HEK293T (cell line): ENCODE measurements around the gene CHCT1.

ENCODE experiments used
- CTCF ChIA-PET: fragments of 350-600 bp; formaldehyde crosslinking; extraction: SDS; loops from one replicate; lab custom pipeline; 2021; ENCODE audit warnings: antibody characterized with exemption, inconsistent platforms; lab: Yijun Ruan, JAX
- POLR2A ChIA-PET: fragments of 350-600 bp; formaldehyde crosslinking; extraction: SDS; loops from one replicate; lab custom pipeline; 2020; ENCODE audit warnings: antibody characterized with exemption, inconsistent platforms; lab: Yijun Ruan, JAX
- DNase-seq: peaks from one replicate; pipeline ENCODE4 v3.0.0; 2012; ENCODE audit warnings: mixed read lengths; ENCODE audit errors: extremely low spot score
- ARNT ChIP-seq: fragments of 450-650 bp; IDR thresholded peaks from 2 replicates; pipeline ENCODE4 v1.6.1; 2017; ENCODE audit warnings: mild to moderate bottlenecking
- BHLHE40 ChIP-seq: fragments of 450-650 bp; IDR thresholded peaks from 2 replicates; pipeline ENCODE4 v1.6.1; 2016; ENCODE audit warnings: mild to moderate bottlenecking, moderate library complexity, borderline replicate concordance
- CTBP1 ChIP-seq: fragments of 450-650 bp; IDR thresholded peaks from 2 replicates; pipeline ENCODE4 v1.6.1; 2016; ENCODE audit warnings: borderline replicate concordance
- ELF4 ChIP-seq: fragments of 450-650 bp; IDR thresholded peaks from 2 replicates; pipeline ENCODE4 v1.6.1; 2017; ENCODE audit warnings: antibody characterized with exemption
- FOXA1 ChIP-seq: fragments of 450-650 bp; IDR thresholded peaks from 2 replicates; pipeline ENCODE4 v1.6.1; 2016; ENCODE audit warnings: mild to moderate bottlenecking
- FOXK2 ChIP-seq: fragments of 450-650 bp; IDR thresholded peaks from 2 replicates; pipeline ENCODE4 v1.6.1; 2016; ENCODE audit warnings: mild to moderate bottlenecking
- FOXM1 ChIP-seq: fragments of 450-650 bp; IDR thresholded peaks from 2 replicates; pipeline ENCODE4 v1.6.1; 2017; ENCODE audit warnings: mild to moderate bottlenecking, borderline replicate concordance
- HDGF ChIP-seq: fragments of 450-650 bp; IDR thresholded peaks from 2 replicates; pipeline ENCODE4 v1.6.1; 2017; ENCODE audit warnings: antibody characterized with exemption, borderline replicate concordance
- L3MBTL2 ChIP-seq: fragments of 450-650 bp; conservative IDR thresholded peaks from 2 replicates; pipeline ENCODE4 v1.6.1; 2016; ENCODE audit warnings: mild to moderate bottlenecking
- LEF1 ChIP-seq: fragments of 450-650 bp; IDR thresholded peaks from 2 replicates; pipeline ENCODE4 v1.6.1; 2017; ENCODE audit warnings: mild to moderate bottlenecking, borderline replicate concordance
- NFRKB ChIP-seq: fragments of 450-650 bp; IDR thresholded peaks from 2 replicates; pipeline ENCODE4 v1.6.1; 2016; ENCODE audit warnings: mild to moderate bottlenecking, moderate library complexity
- SP1 ChIP-seq: fragments of 450-650 bp; IDR thresholded peaks from 2 replicates; pipeline ENCODE4 v1.6.1; 2017
- SUZ12 ChIP-seq: fragments of 450-650 bp; IDR thresholded peaks from 2 replicates; pipeline ENCODE4 v1.6.1; 2016; ENCODE audit warnings: mild to moderate bottlenecking
- TARDBP ChIP-seq: fragments of 450-650 bp; IDR thresholded peaks from 2 replicates; pipeline ENCODE4 v1.6.1; 2016
- ZNF384 ChIP-seq: fragments of 450-650 bp; IDR thresholded peaks from 2 replicates; pipeline ENCODE4 v1.6.1; 2016
- TF ChIP-seq, protein P1 (sequence below): fragments of 450-650 bp; IDR thresholded peaks from 2 replicates; pipeline ENCODE4 v1.6.1; 2016

Gene CHCT1

DNA sequence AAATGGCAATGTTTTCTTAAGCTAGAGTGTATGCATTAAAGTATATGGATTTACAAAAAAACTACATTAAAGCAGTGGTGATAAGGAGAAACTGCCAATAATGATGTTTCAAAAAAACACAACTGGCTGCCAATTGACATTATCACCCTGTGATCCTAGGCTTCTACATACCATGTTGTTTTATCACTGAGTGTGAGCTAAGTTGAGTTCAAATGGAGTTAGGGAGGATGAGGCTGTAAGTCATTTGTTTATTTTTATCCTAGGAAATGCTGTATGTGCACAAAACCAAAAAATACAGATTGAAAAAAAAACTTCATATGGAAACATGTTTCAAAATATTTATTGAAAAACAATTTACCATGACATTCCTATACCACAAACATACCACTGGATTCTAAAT is 22.9 kb downstream of the CHCT1 start:
- POLR2A ChIA-PET = interaction anchor here (0.8 kb wide), 1 partner anchor 155 kb away, joined by 4 read pairs; the partner anchor contains the start of gene PPM1D
- CTCF ChIA-PET = no interaction called here

DNA sequence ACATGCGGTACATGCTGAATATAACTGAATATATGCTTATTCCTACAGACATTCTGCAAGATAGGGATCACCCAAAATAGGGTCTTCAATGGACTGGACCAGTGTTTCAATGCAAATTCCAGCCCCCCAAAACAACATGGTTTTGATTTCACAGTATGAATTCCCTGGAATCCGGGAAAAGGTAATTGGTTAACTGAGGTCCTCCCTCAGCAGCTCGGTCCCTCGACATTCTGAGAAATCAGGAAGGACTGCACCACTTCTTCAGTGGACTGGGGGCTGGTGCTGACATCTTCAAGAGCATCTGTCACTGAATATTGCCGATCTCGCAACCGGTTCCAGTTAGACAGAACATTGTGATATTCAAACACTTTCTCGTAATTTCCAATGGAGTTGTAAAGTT is 25.1 kb downstream of the CHCT1 start:
- ChIA-PET CTCF (no interaction called here), POLR2A (no interaction called here)
- TF ChIP-seq LEF1 (no peak), CTBP1 (no peak)
- no peak for DNase-seq

More for the DNA sequence above, 22.9 kb downstream of the CHCT1 start:
- DNase-seq = no peak
- no peak for TF ChIP-seq HDGF
- TF ChIP-seq SUZ12 = no peak
- TF ChIP-seq NFRKB = no peak
- no peak for TF ChIP-seq CTBP1
- no peak for TF ChIP-seq ARNT
- no peak for TF ChIP-seq FOXM1
- TF ChIP-seq SP1 = no peak
- TF ChIP-seq, protein P1, sequence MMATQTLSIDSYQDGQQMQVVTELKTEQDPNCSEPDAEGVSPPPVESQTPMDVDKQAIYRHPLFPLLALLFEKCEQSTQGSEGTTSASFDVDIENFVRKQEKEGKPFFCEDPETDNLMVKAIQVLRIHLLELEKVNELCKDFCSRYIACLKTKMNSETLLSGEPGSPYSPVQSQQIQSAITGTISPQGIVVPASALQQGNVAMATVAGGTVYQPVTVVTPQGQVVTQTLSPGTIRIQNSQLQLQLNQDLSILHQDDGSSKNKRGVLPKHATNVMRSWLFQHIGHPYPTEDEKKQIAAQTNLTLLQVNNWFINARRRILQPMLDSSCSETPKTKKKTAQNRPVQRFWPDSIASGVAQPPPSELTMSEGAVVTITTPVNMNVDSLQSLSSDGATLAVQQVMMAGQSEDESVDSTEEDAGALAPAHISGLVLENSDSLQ = no peak
- TF ChIP-seq ZNF384 = no peak
- TF ChIP-seq LEF1 = no peak

DNA sequence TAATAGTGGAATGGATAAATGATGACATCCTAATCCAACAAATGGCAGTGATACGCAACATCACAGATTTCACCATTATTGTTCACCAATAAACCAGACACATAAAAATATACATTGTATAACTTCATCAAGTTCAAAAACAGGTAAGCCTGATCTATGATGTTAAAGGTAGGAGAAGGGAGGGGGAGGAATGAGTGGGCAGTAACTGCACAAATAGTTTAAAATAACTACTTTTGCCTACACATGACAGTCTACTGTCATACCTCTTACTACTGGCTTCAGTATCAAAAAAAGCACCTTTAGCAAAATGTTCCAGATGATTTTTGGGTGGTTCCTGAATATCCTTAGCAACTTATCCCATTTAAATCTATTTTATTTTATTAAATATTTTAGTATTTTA is 28.8 kb downstream of the CHCT1 start:
- POLR2A ChIA-PET = no interaction called here
- CTCF ChIA-PET = no interaction called here
- no peak for DNase-seq
- TF ChIP-seq ELF4 (no peak), HDGF (no peak), NFRKB (no peak), TARDBP (no peak)

DNA sequence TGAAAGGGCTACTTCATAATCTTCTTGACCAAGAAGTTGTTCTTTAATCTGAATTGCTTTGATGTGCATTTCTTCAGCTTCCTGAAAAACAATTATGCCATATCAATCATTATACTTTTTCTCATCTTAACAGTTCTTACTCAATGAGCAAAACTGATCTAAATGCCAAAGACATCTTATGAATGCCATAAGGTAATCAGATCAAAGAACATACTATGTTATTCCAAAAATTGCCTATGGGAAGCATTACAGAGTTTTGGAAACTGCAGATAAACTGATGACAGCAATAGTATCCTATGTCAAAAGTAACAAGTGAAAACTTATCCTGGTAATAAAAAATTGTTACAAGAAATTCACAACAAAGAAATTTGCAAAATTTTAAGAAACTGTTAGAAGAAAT is 29.7 kb downstream of the CHCT1 start:
- CTCF ChIA-PET = no interaction called here
- TF ChIP-seq SUZ12 (no peak), L3MBTL2 (no peak), NFRKB (no peak), HDGF (no peak), TARDBP (no peak), ARNT (no peak), BHLHE40 (no peak), ZNF384 (no peak), CTBP1 (no peak), LEF1 (no peak), SP1 (no peak), ELF4 (no peak), FOXM1 (no peak), FOXK2 (no peak)
- POLR2A ChIA-PET = no interaction called here
- DNase-seq = no peak

DNA sequence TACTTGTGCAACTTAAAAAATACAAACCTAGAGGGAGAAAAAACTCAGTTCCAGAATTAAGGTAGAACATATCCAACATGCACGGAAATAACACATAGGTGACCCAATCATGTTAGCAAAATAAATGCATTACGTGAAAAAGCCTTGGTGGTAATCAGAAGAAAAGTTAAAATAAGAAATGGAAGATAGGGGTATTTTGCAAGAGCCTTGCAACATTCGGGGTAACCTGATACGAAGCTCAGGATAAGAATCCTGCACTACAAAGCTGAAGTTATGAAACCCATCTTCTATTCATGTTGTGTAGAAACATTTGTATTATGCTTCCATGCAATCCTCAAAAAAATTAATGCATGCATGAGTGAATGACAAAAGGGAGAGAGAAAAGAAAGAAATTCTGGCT is 33.1 kb downstream of the CHCT1 start:
- ChIA-PET CTCF (interaction anchor here (0.7 kb wide), 1 partner anchor 131 kb away, joined by 3 read pairs; no protein-coding TSS in a partner anchor), POLR2A (interaction anchor here (1.2 kb wide), 1 partner anchor 144 kb away, joined by 3 read pairs; no protein-coding TSS in a partner anchor)
- no peak for DNase-seq
- TF ChIP-seq LEF1 (no peak), ZNF384 (no peak), ELF4 (no peak), SUZ12 (no peak), SP1 (no peak), ARNT (no peak), TARDBP (no peak), CTBP1 (no peak), FOXA1 (no peak), FOXM1 (no peak), FOXK2 (no peak)

DNA sequence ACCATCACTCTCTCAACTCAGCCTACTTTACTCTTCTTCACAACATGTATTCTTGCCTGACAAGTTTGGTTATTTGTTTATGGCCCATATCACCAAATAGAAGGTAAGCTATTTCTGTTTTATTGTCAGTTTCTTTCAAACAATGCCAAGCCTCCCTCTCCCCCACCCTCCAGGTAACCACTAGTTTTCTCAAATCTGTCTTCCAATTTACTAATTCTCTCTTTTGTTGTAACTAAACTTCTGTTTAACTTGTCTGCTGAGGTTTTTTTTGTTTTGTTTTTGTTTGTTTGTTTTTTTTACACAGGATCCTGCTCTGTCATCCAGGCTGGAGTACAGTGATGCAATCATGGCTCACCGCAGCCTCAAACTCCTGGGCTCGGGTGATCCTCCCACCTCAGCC is 34.9 kb downstream of the CHCT1 start:
- TF ChIP-seq, protein P1 = no peak
- no peak for TF ChIP-seq L3MBTL2
- TF ChIP-seq ARNT = no peak
- TF ChIP-seq ZNF384 = no peak
- no peak for TF ChIP-seq LEF1
- no peak for TF ChIP-seq CTBP1
- no peak for TF ChIP-seq FOXM1
- no peak for TF ChIP-seq TARDBP
- ChIA-PET CTCF (interaction anchor here (0.6 kb wide), 1 partner anchor 16 kb away, joined by 3 read pairs; no protein-coding TSS in a partner anchor), POLR2A (no interaction called here)
- DNase-seq = no peak

DNA sequence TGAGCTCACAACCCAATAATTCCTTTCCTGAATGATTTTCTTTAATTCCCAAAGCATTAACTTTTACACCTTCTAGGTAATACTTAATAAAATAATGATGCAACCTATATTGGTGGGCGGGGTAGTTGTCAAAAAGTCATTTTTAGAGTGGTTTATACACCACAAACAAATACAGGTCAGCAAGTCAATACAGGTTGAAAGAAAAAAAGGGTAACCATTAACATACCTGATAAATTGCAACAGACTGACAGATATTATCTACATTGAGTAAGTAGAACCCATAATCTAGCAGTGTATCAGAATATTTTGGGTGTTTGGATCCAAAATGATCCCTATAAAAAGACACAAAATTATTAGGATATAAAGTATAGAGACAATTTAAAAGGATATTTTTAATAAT is 39.3 kb downstream of the CHCT1 start:
- TF ChIP-seq CTBP1 (no peak), ELF4 (no peak), HDGF (no peak), ZNF384 (no peak), TARDBP (no peak), BHLHE40 (no peak), SP1 (no peak), LEF1 (no peak), SUZ12 (no peak), FOXA1 (no peak), ARNT (no peak), FOXM1 (no peak), L3MBTL2 (no peak), FOXK2 (no peak), NFRKB (no peak)
- TF ChIP-seq, protein P1 = no peak
- DNase-seq = no peak
- ChIA-PET CTCF (no interaction called here), POLR2A (no interaction called here)
